B cell (primary cell): ENCODE data around the gene C1QL3. TPM values are rescaled to one million over a fixed set of nuclear protein-coding genes. Genes with fewer than 3 reads are reported as not detected.

Experiments
- ATAC-seq: fragments of 200-7000 bp; cut with Tn5 transposase; one replicate; pipeline ENCODE4 v1.10.0; 2021; ENCODE audit warnings: low read depth, mild to moderate bottlenecking, moderate number of reproducible peaks, moderate library complexity
- CTCF ChIA-PET: fragments of 350-600 bp; sonication (Branson Sonifier 250); formaldehyde crosslinking; loops from one replicate; lab custom pipeline; 2021; ENCODE audit warnings: antibody characterized with exemption, inconsistent platforms; lab: Charles Lee
- POLR2A ChIA-PET: fragments of 350-600 bp; sonication (Branson Sonifier 250); formaldehyde crosslinking; loops from one replicate; lab custom pipeline; 2021; ENCODE audit warnings: antibody characterized with exemption; lab: Charles Lee
- DNase-seq: peaks from one replicate; pipeline ENCODE4 v3.0.0; 2013
- H2AFZ ChIP-seq: 2 replicates; pipeline ENCODE4 v1.6.1; 2012; ENCODE audit warnings: mild to moderate bottlenecking, low read depth, low read length; ENCODE audit not compliant: insufficient read depth, poor library complexity, severe bottlenecking
- H3K27ac ChIP-seq, 2 donors: 1 replicate in 1 of 2; 2 replicates in 1 of 2; pipeline ENCODE4 v1.5.1; 2012 to 2013; ENCODE audit warnings: low read length in 2 of 2, mild to moderate bottlenecking in 2 of 2, moderate library complexity in 1 of 2
- H3K27me3 ChIP-seq, 4 experiments: fragments of 200-600 bp in 1 of 4; sonication (generic) in 1 of 4; replicated peaks in 1 of 4; 1 replicate in 2 of 4; 2 replicates in 2 of 4; pipeline versions ENCODE4 v1.6.1 to v1.7.0; 2013 to 2016; ENCODE audit warnings: low read length in 3 of 4, mild to moderate bottlenecking in 2 of 4, mixed read lengths in 1 of 4, moderate library complexity in 1 of 4; ENCODE audit not compliant: insufficient read depth in 4 of 4, control insufficient read depth in 3 of 4; ENCODE audit errors: control extremely low read depth in 1 of 4
- H3K36me3 ChIP-seq, 2 experiments: replicated peaks in 1 of 2; 1 replicate in 1 of 2; 2 replicates in 1 of 2; pipeline versions ENCODE4 v1.6.1 to v1.7.1; 2013; ENCODE audit warnings: low read length in 1 of 2; ENCODE audit not compliant: insufficient read depth in 2 of 2, control insufficient read depth in 1 of 2; ENCODE audit errors: control extremely low read depth in 1 of 2, extremely low read depth in 1 of 2
- H3K4me1 ChIP-seq, 2 donors: fragments of 200-600 bp in 1 of 2; sonication (generic) in 1 of 2; 1 replicate in 1 of 2; 2 replicates in 1 of 2; pipeline versions ENCODE4 v1.5.1 to v1.6.1; 2013 to 2017; ENCODE audit warnings: low read length in 2 of 2; ENCODE audit not compliant: control insufficient read depth in 2 of 2, insufficient read depth in 2 of 2
- H3K4me2 ChIP-seq: replicated peaks from 2 replicates; pipeline ENCODE3; 2012; ENCODE audit warnings: mild to moderate bottlenecking, low read depth, low read length; ENCODE audit not compliant: poor library complexity, severe bottlenecking
- H3K4me3 ChIP-seq, 5 experiments: fragments of 200-600 bp in 1 of 5; sonication (generic) in 1 of 5; 1 replicate in 3 of 5; 2 replicates in 2 of 5; pipeline versions ENCODE4 v1.5.1 to v1.7.0; 2011 to 2016; ENCODE audit warnings: low read length in 4 of 5, mild to moderate bottlenecking in 4 of 5, low read depth in 2 of 5, control low read depth in 1 of 5, moderate library complexity in 1 of 5; ENCODE audit not compliant: insufficient read depth in 1 of 5; ENCODE audit errors: control extremely low read depth in 1 of 5, extremely low read depth in 1 of 5
- H3K79me2 ChIP-seq: fragments of 200-600 bp; sonication (generic); one replicate; pipeline ENCODE4 v1.6.0; 2016; ENCODE audit warnings: low read length; ENCODE audit not compliant: control insufficient read depth, insufficient read depth
- H3K9ac ChIP-seq: fragments of 200-600 bp; sonication (generic); 2 replicates; pipeline ENCODE4 v1.6.1; 2017; ENCODE audit warnings: mild to moderate bottlenecking, low read length, moderate library complexity
- H3K9me3 ChIP-seq, 3 donors: one replicate each; pipeline versions ENCODE4 v1.6.1 to v1.7.1; 2013; ENCODE audit warnings: low read length in 2 of 3; ENCODE audit not compliant: control insufficient read depth in 2 of 3, insufficient read depth in 1 of 3; ENCODE audit errors: control extremely low read depth in 1 of 3
- H4K20me1 ChIP-seq: 2 replicates; pipeline ENCODE4 v1.6.0; 2012; ENCODE audit warnings: mild to moderate bottlenecking, low read length; ENCODE audit not compliant: insufficient read depth, control insufficient read depth, poor library complexity, severe bottlenecking
- H3K27ac Mint-ChIP-seq: one replicate; pipeline ENCODE4 v1.8.0; 2021; ENCODE audit warnings: mixed read lengths
- H3K27me3 Mint-ChIP-seq: one replicate; pipeline ENCODE4 v1.8.0; 2021; ENCODE audit warnings: mixed read lengths
- H3K4me1 Mint-ChIP-seq: one replicate; pipeline ENCODE4 v1.8.0; 2021; ENCODE audit warnings: mixed read lengths
- H3K4me3 Mint-ChIP-seq: one replicate; pipeline ENCODE4 v1.8.0; 2021; ENCODE audit warnings: mixed read lengths
- H3K9me3 Mint-ChIP-seq: one replicate; pipeline ENCODE4 v1.8.0; 2022; ENCODE audit warnings: mixed read lengths; ENCODE audit not compliant: insufficient read depth
- EZH2 ChIP-seq: IDR thresholded peaks from 2 replicates; pipeline ENCODE4 v1.6.1; 2012; ENCODE audit warnings: borderline replicate concordance, low read depth, mild to moderate bottlenecking, moderate library complexity, low read length; ENCODE audit not compliant: insufficient read depth, poor library complexity, severe bottlenecking
- WGBS: methylation state at CpG from one replicate; pipeline ENCODE4 v1.1.5; 2013; ENCODE audit warnings: missing lambda C conversion rate; ENCODE audit not compliant: insufficient coverage; 5-methylcytosine and 5-hydroxymethylcytosine counted together
- intact Hi-C: fragments of 100-400 bp; cut with micrococcal nuclease; formaldehyde crosslinking; loops from one replicate; pipeline ENCODE4 v1.10.0; 2022
- polyA plus RNA-seq: library from polyadenylated mRNA; depleted of rRNA; stranded (reverse); fragments of >200 nt; gene quantifications from 2 replicates; pipeline ENCODE4 v1.2.3, GENCODE V29; 2012
- total RNA-seq, 2 donors: library from RNA; stranded (reverse); fragments of 120-200 nt in 1 of 2; gene quantifications; 1 replicate in 1 of 2; 2 replicates in 1 of 2; pipeline versions ENCODE4 v1.2.3 to v1.2.4, GENCODE V29; 2013 to 2022
- TF ChIP-seq, protein P1 (sequence below): fragments of 200-600 bp; IDR thresholded peaks from one replicate; pipeline ENCODE4 v1.8.0; 2022; ENCODE audit warnings: antibody characterized with exemption, mild to moderate bottlenecking

Gene C1QL3
- total and polyA plus RNA-seq, 2 donors (not counting 1 experiment from before 2014, with no cell fraction given), result not detected

DNA sequence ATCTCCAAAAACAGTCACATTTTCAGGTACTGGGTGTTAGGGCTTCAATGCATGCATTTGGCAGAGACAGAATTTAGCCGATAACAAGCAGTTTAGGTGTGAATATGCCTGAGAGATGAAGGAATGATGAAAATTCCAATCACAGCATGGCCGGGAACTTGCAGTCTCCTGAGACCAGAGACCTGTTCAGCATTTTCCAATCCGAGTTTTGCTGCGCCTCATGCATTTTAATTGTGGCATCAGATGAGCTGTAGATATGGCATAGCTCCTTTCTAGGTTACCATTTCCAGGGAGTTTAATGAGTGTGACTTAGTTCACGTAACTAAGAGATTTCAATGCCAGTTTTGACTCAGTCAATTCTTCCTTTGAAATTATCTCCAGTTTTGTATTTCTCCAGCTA lies 14.5 kb upstream of the C1QL3 start:
- Mint-ChIP-seq H3K9me3 (no peaks in the 10 kb centered on the region), H3K4me3 (no peak overlapping the region), H3K27me3 (peaks cover 20% of the 10 kb centered on the region), H3K27ac (no peak overlapping the region), H3K4me1 (no peaks in the 10 kb centered on the region)
- Histone ChIP-seq H3K4me2 (no peak overlapping the region), H3K4me3 (no peak overlapping the region), H2AFZ (no peak overlapping the region), H3K27ac (no peak overlapping the region), H3K4me1 (no peaks in the 10 kb centered on the region), H3K9ac (no peak overlapping the region), H3K79me2 (no peaks in the 10 kb centered on the region), H3K36me3 (no peaks in the 10 kb centered on the region), H3K27me3 (peaks cover 0 to 5% (median 0%) of the 10 kb centered on the region in 4 experiments), H3K9me3 (no peaks in the 10 kb centered on the region), H4K20me1 (no peaks in the 10 kb centered on the region)
- POLR2A ChIA-PET, result no interaction called here
- TF ChIP-seq, protein P1, sequence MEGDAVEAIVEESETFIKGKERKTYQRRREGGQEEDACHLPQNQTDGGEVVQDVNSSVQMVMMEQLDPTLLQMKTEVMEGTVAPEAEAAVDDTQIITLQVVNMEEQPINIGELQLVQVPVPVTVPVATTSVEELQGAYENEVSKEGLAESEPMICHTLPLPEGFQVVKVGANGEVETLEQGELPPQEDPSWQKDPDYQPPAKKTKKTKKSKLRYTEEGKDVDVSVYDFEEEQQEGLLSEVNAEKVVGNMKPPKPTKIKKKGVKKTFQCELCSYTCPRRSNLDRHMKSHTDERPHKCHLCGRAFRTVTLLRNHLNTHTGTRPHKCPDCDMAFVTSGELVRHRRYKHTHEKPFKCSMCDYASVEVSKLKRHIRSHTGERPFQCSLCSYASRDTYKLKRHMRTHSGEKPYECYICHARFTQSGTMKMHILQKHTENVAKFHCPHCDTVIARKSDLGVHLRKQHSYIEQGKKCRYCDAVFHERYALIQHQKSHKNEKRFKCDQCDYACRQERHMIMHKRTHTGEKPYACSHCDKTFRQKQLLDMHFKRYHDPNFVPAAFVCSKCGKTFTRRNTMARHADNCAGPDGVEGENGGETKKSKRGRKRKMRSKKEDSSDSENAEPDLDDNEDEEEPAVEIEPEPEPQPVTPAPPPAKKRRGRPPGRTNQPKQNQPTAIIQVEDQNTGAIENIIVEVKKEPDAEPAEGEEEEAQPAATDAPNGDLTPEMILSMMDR, result no peak
- TF ChIP-seq EZH2, result no peak
- no peak for DNase-seq
- 94% methylated on average over 3 of the region's 5 CpGs for WGBS
- CTCF ChIA-PET, result no interaction called here
- intact Hi-C loops, result no loop called here
- ATAC-seq, result no peak

DNA sequence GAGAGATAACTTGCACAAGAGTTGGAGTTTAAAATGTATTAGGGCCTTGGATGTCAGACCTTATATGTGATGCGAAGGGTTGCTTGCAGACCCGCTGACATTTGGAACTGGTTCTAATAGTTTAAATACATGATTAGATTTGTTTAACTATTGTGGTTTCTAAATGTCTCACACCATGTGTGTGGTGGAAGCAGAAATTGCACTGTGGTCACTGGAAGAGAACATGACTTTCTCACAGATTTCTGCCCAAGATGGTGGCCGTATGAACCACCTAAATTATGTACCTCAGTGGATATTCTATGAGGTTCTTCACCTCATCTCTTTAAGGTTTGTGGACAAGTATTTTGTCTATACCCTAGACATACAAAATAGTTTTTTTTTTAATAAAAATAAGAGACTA lies 8.2 kb upstream of the C1QL3 start:
- Histone ChIP-seq H3K4me3 (no peak overlapping the region), H3K27me3 (no peaks in the 10 kb centered on the region), H3K4me1 (no peaks in the 10 kb centered on the region), H3K4me2 (no peak overlapping the region), H2AFZ (no peak overlapping the region), H3K27ac (no peak overlapping the region), H3K36me3 (no peaks in the 10 kb centered on the region), H3K9me3 (no peaks in the 10 kb centered on the region), H3K9ac (no peak overlapping the region), H4K20me1 (no peaks in the 10 kb centered on the region), H3K79me2 (no peaks in the 10 kb centered on the region)
- no peak for TF ChIP-seq EZH2
- TF ChIP-seq, protein P1, result no peak
- 100% methylated on average over 1 of the region's 3 CpGs for WGBS
- no peaks in the 10 kb centered on the region for H3K4me1 Mint-ChIP-seq
- ChIA-PET CTCF (no interaction called here), POLR2A (no interaction called here)
- peaks cover 12% of the 10 kb centered on the region for H3K27me3 Mint-ChIP-seq
- no peak for ATAC-seq
- no peak overlapping the region for H3K27ac Mint-ChIP-seq
- intact Hi-C loops, result no loop called here
- DNase-seq, result no peak
- no peaks in the 10 kb centered on the region for H3K9me3 Mint-ChIP-seq
- no peak overlapping the region for H3K4me3 Mint-ChIP-seq
